Hematopoietic multipotent progenitor cell treated with erythropoietin and hydrocortisone succinate and interleukin-3 and kit ligand, for 8 days (in vitro differentiated cells): ENCODE measurements around the gene NBAS.
"Not testable (repeated sequence)": the region's sequence is repeated elsewhere in the genome, so short reads cannot be mapped to it uniquely, and the experiment has no call there.

Experiments
- DNase-seq: peaks from one replicate; pipeline ENCODE4 v3.0.0-alpha.2; 2015

Gene NBAS

GRCh38 chr2:15354596-15355366, 206.4 kb downstream of the NBAS start:
- DNase-seq, result no peak

GRCh38 chr2:15352363-15352762, 208.8 kb downstream of the NBAS start:
- no peak for DNase-seq

- no peak for DNase-seq
Observed at GRCh38 chr2:15348636-15349035, 212.5 kb downstream of the NBAS start.

GRCh38 chr2:15348045-15348444, 213.1 kb downstream of the NBAS start:
- no peak for DNase-seq

- DNase-seq, result no peak
Observed at GRCh38 chr2:15346624-15347023, 214.5 kb downstream of the NBAS start.

GRCh38 chr2:15337996-15338666, 223.0 kb downstream of the NBAS start:
- DNase-seq, result no peak

GRCh38 chr2:15334644-15335326, 226.3 kb downstream of the NBAS start:
- DNase-seq, result no peak

- peak; percentile 21 for DNase-seq
Observed at GRCh38 chr2:15331787-15332186, 229.3 kb downstream of the NBAS start.

GRCh38 chr2:15325296-15325695, 235.8 kb downstream of the NBAS start:
- DNase-seq, result no peak

GRCh38 chr2:15323227-15323626, 237.9 kb downstream of the NBAS start:
- no peak for DNase-seq

GRCh38 chr2:15321481-15321880, 239.7 kb downstream of the NBAS start:
- not testable (repeated sequence) for DNase-seq

- no peak for DNase-seq
Observed at GRCh38 chr2:15316370-15316814, 244.7 kb downstream of the NBAS start.

- no peak for DNase-seq
Observed at GRCh38 chr2:15315411-15315810, 245.7 kb downstream of the NBAS start.

- DNase-seq, result peak; percentile 32
Observed at GRCh38 chr2:15313657-15314056, 247.5 kb downstream of the NBAS start.

GRCh38 chr2:15311926-15312325, 249.2 kb downstream of the NBAS start:
- DNase-seq, result peak; percentile 28

GRCh38 chr2:15311201-15311907, 249.8 kb downstream of the NBAS start:
- peak; percentile 33 for DNase-seq

GRCh38 chr2:15307526-15307925, 253.6 kb downstream of the NBAS start:
- no peak for DNase-seq

- DNase-seq, result no peak
Observed at GRCh38 chr2:15306706-15307105, 254.4 kb downstream of the NBAS start.

GRCh38 chr2:15303874-15304273, 257.3 kb downstream of the NBAS start:
- DNase-seq, result peak; percentile 33

- DNase-seq, result no peak
Observed at GRCh38 chr2:15302154-15302553, 259.0 kb downstream of the NBAS start.

GRCh38 chr2:15300624-15301573, 260.2 kb downstream of the NBAS start:
- DNase-seq, result no peak
